Measurements from ENCODE around the gene MAP1LC3B. TPM values are rescaled to one million over a fixed set of nuclear protein-coding genes. Genes with fewer than 3 reads are reported as not detected.

The MAP1LC3B gene
- total and polyA plus RNA-seq, 12 donors = 43.3 to 116 (median 66.2) TPM

DNA sequence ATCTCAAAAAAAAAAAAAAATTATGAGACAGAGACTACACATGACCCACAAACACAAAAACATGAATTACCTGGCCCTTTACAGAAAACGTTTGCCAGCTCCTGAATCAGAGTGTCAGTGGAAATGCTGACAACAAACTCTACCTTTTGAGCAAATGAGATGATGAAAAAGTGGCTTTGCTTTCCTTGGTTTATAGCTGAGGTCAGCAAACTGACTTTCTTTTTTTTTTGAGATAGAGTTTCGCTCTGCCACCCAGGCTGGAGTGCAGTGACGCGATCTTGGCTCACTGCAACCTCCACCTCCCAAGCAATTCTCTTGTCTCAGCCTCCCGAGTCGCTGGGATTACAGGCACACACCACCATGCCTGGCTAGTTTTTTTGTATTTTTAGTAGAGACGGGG is 54.3 kb downstream of the MAP1LC3B start:
- intact Hi-C loops (cut with DNase I) = no loop called here

DNA sequence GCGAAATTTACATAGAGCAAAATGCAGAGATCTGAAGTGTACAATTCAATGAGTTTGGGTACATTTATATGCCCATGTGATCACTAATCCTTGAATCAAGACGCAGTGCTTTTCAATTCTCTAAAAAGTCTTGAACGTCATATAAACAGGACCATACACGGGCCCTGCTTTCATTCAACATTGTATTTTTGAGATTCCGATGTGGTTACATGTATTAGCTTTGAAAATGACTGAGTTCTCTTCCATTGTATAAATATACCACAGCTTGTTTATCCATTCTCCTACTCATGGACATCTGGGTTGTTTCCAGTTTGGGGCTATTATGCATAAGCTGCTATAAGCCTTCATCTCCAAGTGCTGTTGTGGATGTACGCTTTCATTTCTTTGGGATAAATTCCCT is 55.2 kb downstream of the MAP1LC3B start:
- no peaks in the 10 kb centered on the region for H3K4me1 ChIP-seq (replicated peaks in 1 of 2)
- 93 to 98% (median 95%) methylated on average over 6 of the region's 6 CpGs for WGBS, 4 donors
- DNase-seq = no peak
- TF ChIP-seq POLR2A (IDR thresholded peaks at IDR 0.05) = no peak
- TF ChIP-seq, protein P1, sequence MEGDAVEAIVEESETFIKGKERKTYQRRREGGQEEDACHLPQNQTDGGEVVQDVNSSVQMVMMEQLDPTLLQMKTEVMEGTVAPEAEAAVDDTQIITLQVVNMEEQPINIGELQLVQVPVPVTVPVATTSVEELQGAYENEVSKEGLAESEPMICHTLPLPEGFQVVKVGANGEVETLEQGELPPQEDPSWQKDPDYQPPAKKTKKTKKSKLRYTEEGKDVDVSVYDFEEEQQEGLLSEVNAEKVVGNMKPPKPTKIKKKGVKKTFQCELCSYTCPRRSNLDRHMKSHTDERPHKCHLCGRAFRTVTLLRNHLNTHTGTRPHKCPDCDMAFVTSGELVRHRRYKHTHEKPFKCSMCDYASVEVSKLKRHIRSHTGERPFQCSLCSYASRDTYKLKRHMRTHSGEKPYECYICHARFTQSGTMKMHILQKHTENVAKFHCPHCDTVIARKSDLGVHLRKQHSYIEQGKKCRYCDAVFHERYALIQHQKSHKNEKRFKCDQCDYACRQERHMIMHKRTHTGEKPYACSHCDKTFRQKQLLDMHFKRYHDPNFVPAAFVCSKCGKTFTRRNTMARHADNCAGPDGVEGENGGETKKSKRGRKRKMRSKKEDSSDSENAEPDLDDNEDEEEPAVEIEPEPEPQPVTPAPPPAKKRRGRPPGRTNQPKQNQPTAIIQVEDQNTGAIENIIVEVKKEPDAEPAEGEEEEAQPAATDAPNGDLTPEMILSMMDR (IDR thresholded peaks at IDR 0.05) = no peak
- H3K9me3 ChIP-seq (replicated peaks in 1 of 3) = no peaks in the 10 kb centered on the region
- intact Hi-C loops (cut with DNase I) = no loop called here
- H3K4me3 ChIP-seq = no peak overlapping the region
- no peaks in the 10 kb centered on the region for H3K27me3 ChIP-seq
- H3K36me3 ChIP-seq (replicated peaks in 1 of 2) = peaks cover 0 to 49% of the 10 kb centered on the region in 2 donors
- no peak overlapping the region for H3K27ac ChIP-seq

More for the DNA sequence above, 54.3 kb downstream of the MAP1LC3B start:
- H3K4me3 ChIP-seq = no peak overlapping the region
- H3K4me1 ChIP-seq (replicated peaks in 1 of 2) = no peaks in the 10 kb centered on the region
- 92 to 98% (median 95%) methylated on average over 7 of the region's 7 CpGs for WGBS, 4 donors
- DNase-seq = no peak
- H3K27me3 ChIP-seq = no peaks in the 10 kb centered on the region
- peaks cover 0 to 44% of the 10 kb centered on the region in 2 donors for H3K36me3 ChIP-seq (replicated peaks in 1 of 2)
- no peak overlapping the region for H3K27ac ChIP-seq
- H3K9me3 ChIP-seq (replicated peaks in 1 of 3) = no peaks in the 10 kb centered on the region
- TF ChIP-seq, protein P1 (IDR thresholded peaks at IDR 0.05) = no peak
- no peak for TF ChIP-seq POLR2A (IDR thresholded peaks at IDR 0.05)

- H3K4me1 ChIP-seq (replicated peaks in 1 of 2) = no peaks in the 10 kb centered on the region
- no peaks in the 10 kb centered on the region for H3K9me3 ChIP-seq (replicated peaks in 1 of 3)
- WGBS, 4 donors = 65 to 75% (median 72%) methylated on average over 8 to 12 of the region's 12 CpGs
- no peak overlapping the region for H3K27ac ChIP-seq
- H3K36me3 ChIP-seq (replicated peaks in 1 of 2) = peaks cover 0 to 57% of the 10 kb centered on the region in 2 donors
- intact Hi-C loops (cut with DNase I) = no loop called here
- no peak for TF ChIP-seq POLR2A (IDR thresholded peaks at IDR 0.05)
- TF ChIP-seq, protein P1 (IDR thresholded peaks at IDR 0.05) = no peak
- no peak overlapping the region for H3K4me3 ChIP-seq
- no peaks in the 10 kb centered on the region for H3K27me3 ChIP-seq
- DNase-seq = no peak
Observed at GRCh38 chr16:87448866-87449265, 56.7 kb downstream of the MAP1LC3B start.

DNA sequence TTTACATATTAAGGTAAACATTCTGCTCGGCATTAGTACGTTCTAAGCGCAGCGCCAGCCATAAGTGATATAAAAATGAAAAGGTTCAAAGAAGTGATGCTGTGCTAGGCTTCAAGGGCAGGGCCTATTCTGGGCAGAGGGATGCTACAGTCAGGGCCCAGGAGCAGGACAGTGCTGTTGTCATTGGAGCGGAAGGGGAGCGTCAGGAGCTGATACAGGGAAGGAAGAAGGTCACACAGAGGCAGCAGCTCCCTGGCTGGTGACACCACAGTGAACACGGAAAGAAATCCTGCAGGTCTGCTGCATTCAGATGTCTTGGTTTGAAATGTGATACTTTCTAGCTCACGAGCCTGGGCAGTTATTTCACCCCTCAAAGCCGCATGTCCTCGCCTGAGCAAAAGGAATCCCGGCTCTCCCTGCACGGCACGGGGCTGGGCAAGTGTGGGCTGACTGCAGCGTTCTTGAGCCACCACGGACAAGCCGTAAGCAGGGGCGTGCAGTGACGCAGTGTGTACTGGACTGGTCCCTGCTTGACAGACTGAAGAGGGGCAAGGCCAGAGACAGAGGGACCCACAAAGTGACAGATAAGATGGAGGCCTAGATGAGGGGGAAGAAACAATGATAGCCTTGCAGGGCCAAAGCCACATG is 59.6 kb downstream of the MAP1LC3B start:
- no peaks in the 10 kb centered on the region for H3K4me1 ChIP-seq (replicated peaks in 1 of 2)
- intact Hi-C loops (cut with DNase I) = no loop called here
- H3K27me3 ChIP-seq = no peaks in the 10 kb centered on the region
- DNase-seq = peak in 3 of 7 donors; percentile 33 to 62 (median 38)
- H3K27ac ChIP-seq = peak overlapping the region in 2 of 5 donors; percentile 45
- H3K36me3 ChIP-seq (replicated peaks in 1 of 2) = peaks cover 0 to 48% of the 10 kb centered on the region in 2 donors
- WGBS, 4 donors = 60 to 75% (median 67%) methylated on average over 18 of the region's 18 CpGs
- no peak for TF ChIP-seq POLR2A (IDR thresholded peaks at IDR 0.05)
- TF ChIP-seq, protein P1 (IDR thresholded peaks at IDR 0.05) = no peak
- no peaks in the 10 kb centered on the region for H3K9me3 ChIP-seq (replicated peaks in 1 of 3)
- H3K4me3 ChIP-seq = no peak overlapping the region
